Calu3 (cell line): ENCODE measurements around the gene ERCC2. TPM values are rescaled to one million over a fixed set of nuclear protein-coding genes. Genes with fewer than 3 reads are reported as not detected.

Experiments used
- BruUV-seq: library from RNA; stranded (reverse); fragments of 400-500 nt; replicated peaks from 2 replicates; lab custom pipeline; 2021; lab: Mats Ljungman, UMichigan
- CTCF ChIA-PET: fragments of 300-600 bp; sonication (Branson Sonifier 250); formaldehyde crosslinking; loops from one replicate; lab custom pipeline; 2022; ENCODE audit warnings: antibody characterized with exemption; lab: Charles Lee
- DNase-seq: peaks from one replicate; pipeline ENCODE4 v3.0.0; 2022
- H3K27ac Mint-ChIP-seq: one replicate; pipeline ENCODE4 v1.8.0; 2022; ENCODE audit warnings: mixed read lengths; ENCODE audit not compliant: unreplicated experiment
- H3K27me3 Mint-ChIP-seq: one replicate; pipeline ENCODE4 v1.8.0; 2022; ENCODE audit warnings: mixed read lengths; ENCODE audit not compliant: unreplicated experiment
- H3K36me3 Mint-ChIP-seq: one replicate; pipeline ENCODE4 v1.8.0; 2022; ENCODE audit warnings: mild to moderate bottlenecking, moderate library complexity, mixed read lengths; ENCODE audit not compliant: insufficient read depth, unreplicated experiment
- H3K4me1 Mint-ChIP-seq: one replicate; pipeline ENCODE4 v1.8.0; 2022; ENCODE audit warnings: mild to moderate bottlenecking, low read depth, mixed read lengths; ENCODE audit not compliant: unreplicated experiment
- H3K4me3 Mint-ChIP-seq: one replicate; pipeline ENCODE4 v1.8.0; 2022; ENCODE audit warnings: mild to moderate bottlenecking, low read depth, moderate library complexity, mixed read lengths; ENCODE audit not compliant: unreplicated experiment
- H3K9me3 Mint-ChIP-seq: one replicate; pipeline ENCODE4 v1.8.0; 2022; ENCODE audit warnings: low read depth, mixed read lengths; ENCODE audit not compliant: unreplicated experiment
- intact Hi-C: fragments of 100-400 bp; cut with micrococcal nuclease; formaldehyde crosslinking; loops from one replicate; pipeline ENCODE4 v1.10.0; 2022; ENCODE audit not compliant: unreplicated experiment
- total RNA-seq: library from RNA; stranded (reverse); gene quantifications from 2 replicates; pipeline ENCODE4 v1.2.3, GENCODE V29; 2022
- TF ChIP-seq, protein P1 (sequence below): fragments of 200-600 bp; IDR thresholded peaks from one replicate; pipeline ENCODE4 v1.8.0; 2022; ENCODE audit warnings: antibody characterized with exemption; ENCODE audit not compliant: unreplicated experiment

ERCC2 gene
- total RNA-seq, 1 experiment from 2014 or later: 56.4 TPM

DNA sequence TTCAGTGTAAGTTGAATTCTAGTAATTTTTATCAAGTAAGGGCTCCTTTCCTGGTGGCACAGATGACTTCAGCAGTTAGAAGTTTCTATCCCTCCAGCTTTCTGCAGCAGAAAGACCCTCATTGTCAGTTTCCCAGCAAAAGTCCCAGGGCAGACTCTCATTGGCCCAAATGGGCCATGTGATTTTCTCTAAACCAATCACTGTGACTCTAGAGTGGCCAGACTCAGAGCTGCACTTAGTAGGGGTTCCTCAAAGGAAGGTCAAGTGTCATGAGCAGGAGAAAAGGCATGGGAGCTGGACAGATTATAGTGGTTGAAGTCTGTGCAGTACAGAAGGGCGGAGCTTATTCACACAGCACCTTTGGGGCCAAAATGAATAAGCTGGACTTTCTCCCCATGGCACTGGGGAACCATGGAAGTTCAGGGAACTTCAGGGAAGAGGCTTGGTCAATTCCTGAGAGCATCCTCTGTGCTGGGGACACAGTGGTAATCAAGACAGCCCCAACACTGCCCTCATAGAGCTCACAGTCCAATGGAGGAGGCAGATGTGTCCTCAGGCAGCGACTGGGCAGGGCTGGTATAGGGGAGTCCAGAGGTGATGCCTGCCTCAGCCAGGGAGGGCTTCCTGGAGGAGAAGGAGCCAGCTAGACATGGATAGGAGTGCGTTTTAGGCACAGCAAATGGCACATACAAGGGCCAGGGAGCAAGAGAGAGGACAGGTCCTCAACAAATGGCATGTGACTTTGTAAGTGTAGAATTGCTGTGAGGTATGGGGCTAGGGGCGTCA is 66.0 kb downstream of the ERCC2 start:
- Mint-ChIP-seq H3K9me3 (no peaks in the 10 kb centered on the region), H3K27me3 (peaks cover 40% of the 10 kb centered on the region), H3K36me3 (peaks cover 26% of the 10 kb centered on the region), H3K4me3 (no peak overlapping the region), H3K27ac (no peak overlapping the region), H3K4me1 (no peaks in the 10 kb centered on the region)
- TF ChIP-seq, protein P1, sequence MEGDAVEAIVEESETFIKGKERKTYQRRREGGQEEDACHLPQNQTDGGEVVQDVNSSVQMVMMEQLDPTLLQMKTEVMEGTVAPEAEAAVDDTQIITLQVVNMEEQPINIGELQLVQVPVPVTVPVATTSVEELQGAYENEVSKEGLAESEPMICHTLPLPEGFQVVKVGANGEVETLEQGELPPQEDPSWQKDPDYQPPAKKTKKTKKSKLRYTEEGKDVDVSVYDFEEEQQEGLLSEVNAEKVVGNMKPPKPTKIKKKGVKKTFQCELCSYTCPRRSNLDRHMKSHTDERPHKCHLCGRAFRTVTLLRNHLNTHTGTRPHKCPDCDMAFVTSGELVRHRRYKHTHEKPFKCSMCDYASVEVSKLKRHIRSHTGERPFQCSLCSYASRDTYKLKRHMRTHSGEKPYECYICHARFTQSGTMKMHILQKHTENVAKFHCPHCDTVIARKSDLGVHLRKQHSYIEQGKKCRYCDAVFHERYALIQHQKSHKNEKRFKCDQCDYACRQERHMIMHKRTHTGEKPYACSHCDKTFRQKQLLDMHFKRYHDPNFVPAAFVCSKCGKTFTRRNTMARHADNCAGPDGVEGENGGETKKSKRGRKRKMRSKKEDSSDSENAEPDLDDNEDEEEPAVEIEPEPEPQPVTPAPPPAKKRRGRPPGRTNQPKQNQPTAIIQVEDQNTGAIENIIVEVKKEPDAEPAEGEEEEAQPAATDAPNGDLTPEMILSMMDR: no peak
- BruUV-seq: no TSS peak
- CTCF ChIA-PET: no interaction called here
- DNase-seq: no peak
- intact Hi-C loops: no loop called here

DNA sequence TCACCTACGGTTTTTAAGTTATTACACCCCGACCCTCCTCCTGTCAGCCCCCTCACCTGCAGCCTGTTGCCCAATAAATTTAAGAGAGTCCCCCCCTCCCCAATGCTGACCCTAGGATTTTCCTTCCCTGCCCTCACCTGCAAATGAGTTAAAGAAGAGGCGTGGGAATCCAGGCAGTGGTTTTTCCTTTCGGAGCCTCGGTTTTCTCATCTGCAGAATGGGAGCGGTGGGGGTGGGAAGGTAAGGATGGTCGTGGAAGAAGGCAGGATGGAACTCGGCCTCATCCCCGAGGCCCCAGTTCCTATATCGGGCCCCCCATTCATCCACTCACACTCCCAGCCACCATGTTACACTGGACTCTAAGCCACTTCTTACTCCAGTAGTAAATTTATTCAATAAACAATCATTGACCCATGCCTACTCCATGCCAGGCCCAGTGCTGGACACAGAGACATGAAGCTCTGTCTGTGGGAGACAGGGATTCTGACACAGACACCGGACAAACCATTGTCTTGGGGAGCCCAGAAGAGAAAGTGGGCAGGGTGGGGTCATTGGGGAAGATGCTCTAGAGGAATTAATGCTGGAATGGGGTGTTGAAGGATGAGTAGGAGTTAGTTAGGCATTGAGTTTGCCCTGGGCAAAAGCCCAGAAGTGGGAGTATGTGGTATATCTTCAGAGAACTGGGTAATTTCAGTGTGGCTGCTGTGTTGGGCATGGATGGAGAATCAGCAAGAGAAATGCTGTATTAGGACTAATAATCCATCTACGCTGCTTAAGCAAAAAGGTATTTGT is 66.9 kb downstream of the ERCC2 start:
- no TSS peak for BruUV-seq
- Mint-ChIP-seq H3K9me3 (no peaks in the 10 kb centered on the region), H3K27ac (no peak overlapping the region), H3K4me3 (no peak overlapping the region), H3K27me3 (peaks cover 40% of the 10 kb centered on the region), H3K36me3 (peaks cover 26% of the 10 kb centered on the region), H3K4me1 (no peaks in the 10 kb centered on the region)
- TF ChIP-seq, protein P1: no peak
- DNase-seq: no peak
- CTCF ChIA-PET: no interaction called here
- intact Hi-C loops: no loop called here

DNA sequence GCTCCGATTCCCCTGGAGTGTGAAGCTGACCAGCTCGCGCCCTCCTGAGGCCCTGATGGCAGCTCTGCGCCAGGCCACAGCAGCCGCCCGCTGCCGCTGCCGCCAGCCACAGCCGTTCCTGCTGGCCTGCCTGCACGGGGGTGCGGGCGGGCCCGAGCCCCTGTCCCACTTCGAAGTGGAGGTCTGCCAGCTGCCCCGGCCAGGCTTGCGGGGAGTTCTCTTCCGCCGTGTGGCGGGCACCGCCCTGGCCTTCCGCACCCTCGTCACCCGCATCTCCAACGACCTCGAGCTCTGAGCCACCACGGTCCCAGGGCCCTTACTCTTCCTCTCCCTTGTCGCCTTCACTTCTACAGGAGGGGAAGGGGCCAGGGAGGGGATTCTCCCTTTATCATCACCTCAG is 68.0 kb downstream of the ERCC2 start:
- Mint-ChIP-seq H3K27ac (no peak overlapping the region), H3K27me3 (peaks cover 38% of the 10 kb centered on the region), H3K9me3 (no peaks in the 10 kb centered on the region), H3K4me1 (no peaks in the 10 kb centered on the region), H3K36me3 (peaks cover 31% of the 10 kb centered on the region), H3K4me3 (no peak overlapping the region)
- intact Hi-C loops: no loop called here
- BruUV-seq: no TSS peak
- TF ChIP-seq, protein P1: no peak
- no peak for DNase-seq
- CTCF ChIA-PET: interaction anchor here (0.5 kb wide), 1 partner anchor 90 kb away, joined by 3 read pairs; no protein-coding TSS in a partner anchor

Other genes starting within 250 kb of the ERCC2 start
- gene NKPD1, start 209.6 kb downstream of the ERCC2 start, total RNA-seq: 0.64 TPM in 2 replicates
- gene TRAPPC6A, start 192.3 kb downstream of the ERCC2 start, total RNA-seq: 55.7 and 57.0 TPM in 2 replicates
- 22.7 and 25.2 TPM in 2 replicates for gene BLOC1S3, start 191.8 kb downstream of the ERCC2 start, total RNA-seq
- gene EXOC3L2, start 125.2 kb downstream of the ERCC2 start, total RNA-seq: not detected in 2 replicates
- gene MARK4, start 119.3 kb downstream of the ERCC2 start, total RNA-seq: 45.9 and 50.3 TPM in 2 replicates
- gene CKM, start 47.7 kb downstream of the ERCC2 start, total RNA-seq: not detected in 2 replicates
- 3.3 and 4.5 TPM in 2 replicates for gene KLC3, start 29.8 kb downstream of the ERCC2 start, total RNA-seq
- gene PPP1R13L, start 34.5 kb upstream of the ERCC2 start, total RNA-seq: 98.4 and 135 TPM in 2 replicates
- 22.5 and 25.8 TPM in 2 replicates for gene POLR1G, start 36.1 kb upstream of the ERCC2 start, total RNA-seq
- 55.7 and 58.9 TPM in 2 replicates for gene ERCC1, start 53.3 kb upstream of the ERCC2 start, total RNA-seq
- 18.7 and 23.8 TPM in 2 replicates for gene FOSB, start 97.4 kb upstream of the ERCC2 start, total RNA-seq
- gene RTN2, start 126.5 kb upstream of the ERCC2 start, total RNA-seq: 5.7 and 7.2 TPM in 2 replicates
- 5.0 and 6.8 TPM in 2 replicates for gene PPM1N, start 127.9 kb upstream of the ERCC2 start, total RNA-seq
- gene VASP, start 136.9 kb upstream of the ERCC2 start, total RNA-seq: 194 and 219 TPM in 2 replicates
- gene OPA3, start 214.2 kb upstream of the ERCC2 start, total RNA-seq: 14.2 and 17.1 TPM in 2 replicates
- not detected in 2 replicates for gene GPR4, start 231.6 kb upstream of the ERCC2 start, total RNA-seq